CD4-positive, alpha-beta T cell treated with Interleukin-21 for 1 hour (primary cell): ENCODE measurements around the gene ZFYVE19.

Experiments used
- DNase-seq: peaks from one replicate; pipeline ENCODE4 v3.0.0-alpha.2; 2020

The ZFYVE19 gene

GRCh38 chr15:40821195-40821594, 14.3 kb downstream of the ZFYVE19 start:
- no peak for DNase-seq

GRCh38 chr15:40823572-40824343, 16.9 kb downstream of the ZFYVE19 start:
- no peak for DNase-seq

DNA sequence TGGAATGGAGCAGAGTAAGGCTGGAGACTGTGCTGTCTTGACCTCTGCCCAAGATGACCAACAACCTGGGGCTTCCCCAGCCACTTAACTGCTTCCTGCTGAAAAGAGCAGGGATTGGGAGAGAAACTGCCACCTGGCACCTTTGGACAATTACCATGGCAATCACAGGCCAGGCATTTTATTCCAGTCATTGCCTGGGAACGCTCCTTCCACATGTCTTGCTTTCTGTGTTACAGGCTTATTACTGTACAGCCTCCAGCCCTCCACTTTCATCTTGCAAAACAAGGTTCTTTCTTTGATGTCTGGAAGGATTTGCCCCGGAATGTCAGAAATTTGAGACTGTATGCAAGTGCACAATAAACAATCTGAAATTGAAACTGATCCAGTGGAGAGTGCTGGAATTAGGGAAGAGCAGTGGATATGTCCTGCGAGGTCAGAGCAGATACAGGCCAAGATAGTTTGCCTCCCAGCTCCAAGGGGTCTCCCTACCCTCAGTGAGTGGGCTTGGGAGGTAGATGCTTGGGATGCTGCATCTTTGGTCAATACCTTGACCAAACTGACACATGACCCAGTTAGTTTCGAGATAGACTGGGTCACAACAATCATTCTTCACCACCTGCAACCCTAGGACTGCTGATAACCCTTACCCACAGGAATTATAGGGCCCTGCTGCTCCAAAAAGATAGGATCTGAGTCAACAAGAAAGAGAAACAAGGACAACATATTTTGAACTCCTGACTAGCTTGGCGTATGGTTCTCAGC, 19.0 kb downstream of the ZFYVE19 start:
- DNase-seq, result no peak

GRCh38 chr15:40826423-40827075, 19.7 kb downstream of the ZFYVE19 start:
- DNase-seq, result no peak

DNA sequence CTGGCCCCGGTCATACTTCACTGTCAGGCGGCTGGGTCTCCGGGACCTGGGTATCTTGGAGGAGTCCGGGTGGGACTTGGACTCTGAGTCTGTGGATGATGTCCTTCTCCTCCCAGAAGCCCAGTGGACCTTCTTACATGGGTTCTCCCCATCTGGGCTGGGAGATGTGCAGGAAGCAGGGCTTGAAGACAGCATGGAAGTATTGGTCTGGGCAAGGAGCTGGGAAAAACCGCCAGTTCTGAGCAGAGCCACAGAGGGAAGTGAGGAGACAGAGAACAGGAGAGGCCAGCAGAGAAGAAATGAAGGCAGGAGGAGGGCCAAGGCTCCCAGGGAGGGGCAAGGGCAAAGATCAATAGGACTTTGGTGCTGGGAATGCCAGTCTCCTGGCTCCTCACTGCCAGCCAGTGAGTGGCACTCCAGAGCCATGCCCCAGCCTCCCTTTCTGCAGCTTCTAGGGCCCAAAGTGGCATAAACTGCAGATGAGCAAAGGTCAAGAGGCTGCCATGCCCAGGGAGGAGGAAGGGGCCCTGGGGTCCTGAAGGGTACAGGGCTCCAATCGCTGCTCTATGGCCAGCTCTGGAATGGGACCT, 21.7 kb downstream of the ZFYVE19 start, which contains the start of gene PPP1R14D:
PPP1R14D (minus strand) TSS at position 262 of the 590 bp plus-strand sequence; CDS start at position 195, 67 bp downstream.
- no peak for DNase-seq

DNA sequence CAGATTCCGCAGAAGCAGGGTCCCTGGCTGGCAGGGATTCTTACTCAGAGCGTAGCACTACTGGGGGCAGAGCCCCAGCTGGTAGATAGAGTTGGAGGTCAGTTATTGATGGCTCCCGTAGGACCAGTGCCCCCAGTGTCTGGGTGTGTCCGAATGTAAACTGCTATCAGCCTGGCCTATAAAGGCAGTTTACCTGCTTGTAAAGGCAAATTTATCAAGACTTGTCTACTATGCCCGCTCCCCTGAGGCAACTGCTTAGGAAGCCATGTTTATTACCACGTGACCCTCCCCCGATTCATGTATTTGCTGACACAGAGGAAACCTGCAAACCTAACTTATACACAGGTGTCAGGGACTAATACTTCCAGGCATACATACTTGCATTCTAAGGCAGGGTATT, 22.2 kb downstream of the ZFYVE19 start:
- no peak for DNase-seq

GRCh38 chr15:40830884-40831283, 24.0 kb downstream of the ZFYVE19 start:
- no peak for DNase-seq

GRCh38 chr15:40831861-40832260, 25.0 kb downstream of the ZFYVE19 start:
- DNase-seq, result no peak

- no peak for DNase-seq
Measured at GRCh38 chr15:40832903-40833302, 26.0 kb downstream of the ZFYVE19 start.

DNA sequence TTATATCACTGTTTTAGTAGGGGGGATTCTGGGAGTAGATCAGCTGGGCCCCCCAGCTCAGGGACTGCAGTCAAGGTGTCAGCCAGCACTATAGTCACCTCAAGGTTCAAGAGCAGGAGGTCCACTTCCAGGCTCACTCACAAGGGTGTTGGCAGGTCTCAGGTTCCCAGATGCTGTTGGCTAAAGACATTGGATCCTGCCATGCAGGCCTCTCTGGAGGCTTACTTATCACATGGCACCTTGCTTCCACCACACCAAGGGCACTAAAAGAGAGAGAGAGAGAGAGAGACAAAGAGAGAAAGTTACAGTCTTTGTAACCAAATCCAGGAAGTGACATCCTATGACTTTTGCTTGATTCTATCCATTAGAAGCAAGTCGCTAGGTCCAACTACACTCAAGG, 29.1 kb downstream of the ZFYVE19 start:
- DNase-seq, result no peak

DNA sequence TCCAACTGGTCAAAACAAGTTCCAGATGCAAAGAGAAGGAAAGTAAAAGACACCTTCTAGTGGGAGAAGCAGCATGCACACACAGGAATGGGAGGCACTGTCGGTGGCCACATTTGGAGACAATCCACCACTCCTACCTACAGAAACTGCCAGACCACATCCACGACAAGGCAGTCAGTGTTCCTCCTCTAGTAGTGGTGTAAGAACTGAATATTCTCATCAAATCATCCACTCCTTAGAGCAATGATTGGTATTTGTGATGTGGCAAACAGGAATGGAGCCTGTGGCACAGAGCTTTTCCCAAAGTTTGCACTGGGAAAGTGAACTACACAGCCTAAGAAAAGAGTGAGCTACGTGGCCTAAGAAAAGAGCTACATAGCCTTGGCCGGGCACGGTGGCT, 31.9 kb downstream of the ZFYVE19 start:
- DNase-seq, result no peak

DNA sequence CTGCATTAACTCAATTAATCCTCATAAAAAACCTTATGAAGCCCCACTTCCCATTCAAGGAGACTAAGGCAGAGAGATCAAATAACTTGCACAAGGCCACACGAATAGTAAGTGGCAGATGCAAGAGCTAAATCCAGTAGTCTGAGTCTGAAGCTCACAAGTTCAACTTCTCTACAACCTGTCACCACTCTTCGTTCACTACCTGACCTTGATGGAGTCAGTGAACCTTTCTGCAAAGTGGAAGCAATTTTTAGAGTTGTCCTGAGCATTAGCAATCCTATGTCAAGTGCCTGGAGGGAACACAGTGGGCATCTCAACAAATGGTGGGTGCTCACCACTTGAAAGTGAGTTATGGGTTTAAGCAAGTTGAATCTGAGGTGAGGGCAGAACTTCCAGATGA, 34.9 kb downstream of the ZFYVE19 start:
- no peak for DNase-seq

DNA sequence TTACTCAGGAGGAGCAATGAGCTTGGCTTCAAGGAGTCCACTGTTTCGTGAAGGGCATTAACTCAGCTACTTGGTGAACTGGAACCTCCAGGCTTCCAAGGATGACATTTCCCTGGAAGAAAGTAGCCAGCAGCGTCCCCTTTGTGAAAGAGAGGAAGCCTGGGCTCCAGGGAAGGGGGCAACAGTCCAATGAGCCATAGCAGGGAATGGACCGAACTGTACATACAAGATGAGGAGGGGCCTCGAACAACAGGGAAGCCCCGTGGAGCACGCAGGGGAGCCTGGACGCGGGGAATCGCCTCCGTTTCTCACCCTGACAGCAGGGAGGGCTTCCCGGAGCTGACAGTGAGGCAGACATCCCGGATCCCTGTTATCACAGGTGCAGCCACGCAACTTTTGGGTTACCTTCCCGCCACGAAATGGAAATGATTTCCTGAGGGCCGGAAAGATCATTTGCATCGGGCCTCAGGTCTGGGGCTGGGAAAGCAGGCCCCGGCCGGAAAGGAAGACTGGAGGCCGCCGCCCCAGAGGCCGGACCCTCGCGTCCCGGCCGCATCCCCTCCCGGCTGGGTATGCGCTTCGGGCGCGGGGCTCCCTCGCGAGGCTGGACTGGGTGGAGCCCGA, 36.5 kb downstream of the ZFYVE19 start:
- DNase-seq, result no peak

DNA sequence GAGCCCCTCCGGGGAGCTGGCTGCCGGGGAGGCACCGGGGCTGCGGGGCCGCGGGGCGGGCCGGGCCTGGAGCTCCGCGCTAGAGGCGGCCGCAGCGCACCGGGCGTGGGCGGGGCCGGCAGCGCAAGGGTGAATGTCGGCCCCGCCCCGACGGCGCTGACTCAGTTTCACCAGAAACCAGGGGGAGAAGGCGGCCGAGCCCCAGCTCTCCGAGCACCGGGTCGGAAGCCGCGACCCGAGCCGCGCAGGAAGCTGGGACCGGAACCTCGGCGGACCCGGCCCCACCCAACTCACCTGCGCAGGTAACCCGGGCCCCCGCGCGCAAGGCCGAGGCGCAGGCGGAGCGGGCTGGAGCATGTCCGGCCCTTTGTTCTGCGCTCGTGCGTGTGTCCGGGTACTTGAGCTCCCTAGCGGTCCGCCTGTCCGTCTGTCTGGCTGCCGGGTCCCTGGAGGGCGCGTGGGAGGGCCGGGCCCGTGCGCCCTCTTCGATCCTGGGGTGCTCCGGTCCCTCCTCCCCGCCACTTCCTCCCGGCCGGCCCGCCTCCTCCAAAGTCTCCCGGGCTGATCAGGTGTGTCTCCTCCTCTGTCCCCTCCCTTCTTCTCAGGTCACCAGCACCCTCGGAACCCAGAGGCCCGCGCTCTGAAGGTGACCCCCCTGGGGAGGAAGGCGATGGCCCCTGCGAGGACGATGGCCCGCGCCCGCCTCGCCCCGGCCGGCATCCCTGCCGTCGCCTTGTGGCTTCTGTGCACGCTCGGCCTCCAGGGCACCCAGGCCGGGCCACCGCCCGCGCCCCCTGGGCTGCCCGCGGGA, 37.2 kb downstream of the ZFYVE19 start, which contains the start of gene SPINT1:
SPINT1 (plus strand) TSS at position 164 of the 811 bp plus-strand sequence; CDS start at position 671, 507 bp downstream.
- DNase-seq, result peak; percentile 28

DNA sequence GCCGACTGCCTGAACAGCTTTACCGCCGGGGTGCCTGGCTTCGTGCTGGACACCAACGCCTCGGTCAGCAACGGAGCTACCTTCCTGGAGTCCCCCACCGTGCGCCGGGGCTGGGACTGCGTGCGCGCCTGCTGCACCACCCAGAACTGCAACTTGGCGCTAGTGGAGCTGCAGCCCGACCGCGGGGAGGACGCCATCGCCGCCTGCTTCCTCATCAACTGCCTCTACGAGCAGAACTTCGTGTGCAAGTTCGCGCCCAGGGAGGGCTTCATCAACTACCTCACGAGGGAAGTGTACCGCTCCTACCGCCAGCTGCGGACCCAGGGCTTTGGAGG, 37.8 kb downstream of the ZFYVE19 start:
- peak; percentile 26 for DNase-seq

DNA sequence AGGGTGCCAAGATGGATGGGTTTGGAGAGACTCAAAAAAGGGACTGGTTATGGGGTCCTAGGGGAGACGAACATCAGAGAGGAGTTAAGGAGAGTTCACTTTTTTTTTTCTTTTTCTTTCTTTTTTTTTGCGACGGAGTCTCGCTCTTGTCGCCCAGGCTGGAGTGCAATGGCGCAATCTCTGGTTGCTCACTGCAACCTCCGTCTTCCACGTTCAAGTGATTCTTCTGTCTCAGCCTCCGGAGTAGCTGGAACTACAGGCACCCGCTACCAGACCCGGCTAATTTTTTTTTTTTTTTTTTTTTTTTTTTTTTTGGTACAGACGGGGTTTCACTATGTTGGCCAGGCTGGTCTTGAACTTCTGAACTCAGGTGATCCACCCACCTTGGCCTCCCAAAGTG, 38.1 kb downstream of the ZFYVE19 start:
- DNase-seq, result no peak

DNA sequence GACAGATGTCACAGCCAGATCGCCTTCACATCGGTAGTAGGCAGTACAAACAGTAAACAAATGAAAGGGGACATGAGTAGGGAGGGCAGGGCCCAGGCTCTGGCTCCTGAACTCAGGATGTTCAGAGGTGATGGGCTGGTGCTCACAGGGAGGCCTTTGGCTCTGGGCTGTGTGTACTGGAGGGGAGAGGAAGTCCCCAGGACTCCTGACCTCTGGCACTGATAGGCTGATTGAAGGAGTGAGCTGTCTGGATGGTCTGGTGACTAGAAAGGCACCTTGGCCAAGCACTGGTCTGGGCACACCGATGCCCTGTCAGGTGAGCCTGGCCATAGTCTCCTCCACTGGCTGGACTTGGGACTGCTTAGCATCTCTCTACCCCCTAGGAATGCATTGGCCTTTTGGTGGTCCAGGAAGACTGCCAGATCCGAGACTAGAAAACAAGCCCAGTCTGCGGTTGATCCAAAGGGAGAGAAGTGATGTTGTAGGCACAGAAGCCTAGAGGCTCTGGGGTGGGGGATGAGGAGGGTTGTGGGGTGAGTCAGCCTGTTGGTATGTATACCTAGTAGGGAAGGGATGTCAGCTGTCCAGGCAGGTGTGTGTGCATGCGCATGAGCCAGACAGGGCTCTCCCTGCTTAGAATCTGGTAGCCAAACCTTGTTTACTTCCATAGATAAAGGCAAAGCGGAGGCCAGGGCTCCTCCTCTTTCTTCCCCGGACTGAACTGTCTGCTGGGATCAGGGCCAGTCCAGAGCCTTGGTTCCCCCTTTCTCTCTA, 38.8 kb downstream of the ZFYVE19 start:
- DNase-seq, result no peak

DNA sequence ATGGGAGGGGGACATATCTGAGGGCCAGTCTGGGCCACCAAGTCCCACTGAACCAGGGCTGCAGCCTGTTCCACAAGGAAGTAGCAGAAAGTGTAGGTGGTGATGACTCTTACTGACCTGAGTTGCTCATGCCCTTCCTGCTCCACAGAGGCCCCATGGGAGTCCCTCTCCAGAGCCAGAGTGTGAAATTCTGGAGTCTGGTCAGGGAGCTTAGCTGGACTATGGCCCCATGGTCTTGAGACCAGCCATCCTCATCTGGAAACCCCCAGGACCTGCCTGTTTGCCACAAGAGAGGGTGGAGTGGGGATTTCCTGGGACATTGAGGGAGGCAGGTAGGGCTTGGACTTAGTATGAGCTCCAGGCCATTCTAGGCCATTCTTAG, 39.9 kb downstream of the ZFYVE19 start:
- no peak for DNase-seq

DNA sequence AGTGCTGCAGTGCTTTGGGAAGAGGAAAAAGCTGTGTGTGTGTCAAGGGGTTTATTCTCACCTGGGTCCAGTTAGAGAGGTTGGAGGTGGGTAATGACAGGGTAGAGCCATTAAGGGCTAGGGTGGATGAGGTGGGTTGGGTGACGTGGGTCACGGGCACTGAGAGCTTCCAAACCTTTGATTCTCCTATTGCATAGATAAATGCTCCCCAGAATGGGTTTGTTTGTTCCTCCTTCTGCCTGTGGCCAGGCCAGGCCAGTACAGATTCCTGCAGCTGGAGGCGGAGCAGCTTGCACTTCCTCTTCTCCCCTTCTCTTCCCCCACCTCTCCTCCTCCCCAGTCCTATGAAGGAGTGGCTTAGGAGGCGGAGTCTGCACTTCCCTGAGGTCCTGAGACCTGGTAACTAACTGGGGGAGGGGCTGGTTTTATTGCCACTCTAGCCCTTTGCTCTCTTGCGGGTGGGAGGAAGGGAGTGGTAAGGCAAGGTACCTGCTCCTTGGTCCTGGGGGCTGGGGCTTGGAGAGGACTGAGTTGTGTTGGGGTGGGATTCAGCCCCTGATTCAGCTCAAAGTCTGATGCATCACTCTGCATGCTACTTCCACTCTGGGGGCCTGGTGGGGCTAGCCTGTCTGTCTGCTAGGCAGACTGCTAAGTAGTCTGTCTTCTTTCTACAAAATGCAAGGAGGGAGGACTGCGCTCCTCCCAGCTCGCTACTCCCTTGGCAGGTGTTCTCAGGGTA, 40.5 kb downstream of the ZFYVE19 start:
- peak; percentile 18 for DNase-seq

GRCh38 chr15:40850576-40851112, 43.8 kb downstream of the ZFYVE19 start:
- no peak for DNase-seq
